NCI-H460 (cell line): ENCODE data around the gene ABCD2. TPM values are rescaled to one million over a fixed set of nuclear protein-coding genes. Genes with fewer than 3 reads are reported as not detected.
A peak's percentile ranks its signal among the peaks of the same experiment; 100 is the strongest.
"Not testable (repeated sequence)": the region's sequence is repeated elsewhere in the genome, so short reads cannot be mapped to it uniquely, and the experiment has no call there.

ENCODE experiments used
- DNase-seq: peaks from one replicate; pipeline ENCODE4 v3.0.0-alpha.2; 2016; ENCODE audit warnings: low read depth; ENCODE audit errors: extremely low read depth
- polyA plus RNA-seq: library from polyadenylated mRNA; depleted of rRNA; stranded (reverse); fragments of >200 nt; gene quantifications from 2 replicates; pipeline ENCODE4 v1.2.3, GENCODE V29; 2014; cell fraction: nucleus; rRNA removed
- total RNA-seq: library from RNA; depleted of rRNA; stranded (reverse); fragments of >200 nt; shearing (Covaris generic); gene quantifications from 2 replicates; pipeline ENCODE4 v1.2.3, GENCODE V29; 2014; rRNA removed

ABCD2 gene
- not detected in 2 replicates for total RNA-seq
- polyA plus RNA-seq: not detected in 2 replicates

DNA sequence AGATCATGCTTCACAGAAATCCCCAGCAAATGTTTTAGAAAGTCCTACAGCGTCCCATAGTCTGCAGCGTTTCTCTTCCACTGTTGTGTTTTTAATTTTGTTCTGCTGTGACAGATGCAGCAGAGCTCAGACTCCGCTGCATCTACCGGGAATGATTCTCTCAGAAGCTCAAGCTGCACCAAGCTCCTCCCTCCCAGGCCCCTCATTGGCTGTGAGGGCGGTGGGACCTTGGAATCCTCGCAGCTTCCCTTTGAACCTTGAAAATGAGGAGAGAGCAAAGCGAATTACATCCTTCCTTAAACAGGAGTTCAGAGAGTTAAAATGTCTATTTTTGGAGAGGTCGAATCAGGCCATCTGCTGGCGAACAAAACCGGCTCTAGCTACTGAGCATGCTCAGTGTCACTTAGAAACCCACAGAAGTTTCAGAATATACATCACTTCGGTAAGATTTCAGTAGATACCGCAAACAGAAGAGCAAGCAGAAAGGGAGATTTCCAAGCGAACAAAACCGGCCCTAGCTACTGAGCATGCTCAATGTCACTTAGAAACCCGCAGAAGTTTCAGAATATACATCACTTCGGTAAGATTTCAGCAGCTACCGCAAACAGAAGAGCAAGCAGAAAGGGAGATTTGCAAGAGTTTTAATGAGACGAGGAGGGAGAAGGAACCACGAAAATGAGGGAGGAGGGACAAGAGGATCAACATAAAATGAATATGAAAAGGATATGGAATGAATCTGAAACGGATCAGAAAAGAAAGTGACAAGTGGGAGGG is at the start of gene ABCD2:
TSS of gene ABCD2 (minus strand) at position 144 of the 774 bp plus-strand sequence. CDS start 188 bp downstream, outside the sequence.
- DNase-seq: peak; percentile 24

DNA sequence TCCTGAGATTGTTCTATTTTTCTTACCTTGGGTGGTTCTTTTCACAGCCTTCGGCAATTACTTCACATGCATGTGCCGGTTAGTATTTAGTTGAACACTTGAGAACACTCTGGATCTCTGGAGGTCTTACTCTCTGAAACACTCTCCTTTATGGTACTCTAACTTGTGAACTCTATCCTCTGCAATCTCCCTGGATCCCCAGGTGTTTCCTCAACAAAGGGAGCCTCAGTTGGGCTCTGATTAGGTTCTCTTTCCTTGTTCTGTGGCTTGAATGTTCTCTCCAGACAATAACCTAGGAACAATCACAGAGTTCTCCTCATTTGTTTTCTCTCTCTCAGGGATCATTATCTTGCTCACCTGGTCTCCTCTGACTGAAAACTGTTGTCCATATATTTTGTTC is 40.5 kb upstream of the ABCD2 start:
- no peak for DNase-seq

DNA sequence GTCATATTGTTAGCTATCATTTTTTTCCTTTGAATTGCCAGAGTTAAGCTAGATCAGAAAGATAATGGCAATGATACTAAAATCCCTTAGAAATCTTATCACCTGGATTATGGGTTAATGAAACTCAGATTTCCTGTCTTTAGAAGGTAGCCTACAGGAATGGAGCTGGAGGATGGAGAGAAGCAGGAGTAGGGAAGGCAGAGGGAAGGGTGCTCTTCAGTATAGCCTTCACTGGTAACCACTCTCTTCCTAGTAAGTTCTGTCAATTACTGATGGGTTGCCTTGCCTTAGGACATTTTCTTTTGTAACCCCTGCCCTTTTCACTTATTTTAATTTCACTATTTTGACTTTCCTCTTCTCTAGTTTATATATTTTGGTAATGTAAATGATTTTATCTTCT is 27.8 kb upstream of the ABCD2 start:
- no peak for DNase-seq

DNA sequence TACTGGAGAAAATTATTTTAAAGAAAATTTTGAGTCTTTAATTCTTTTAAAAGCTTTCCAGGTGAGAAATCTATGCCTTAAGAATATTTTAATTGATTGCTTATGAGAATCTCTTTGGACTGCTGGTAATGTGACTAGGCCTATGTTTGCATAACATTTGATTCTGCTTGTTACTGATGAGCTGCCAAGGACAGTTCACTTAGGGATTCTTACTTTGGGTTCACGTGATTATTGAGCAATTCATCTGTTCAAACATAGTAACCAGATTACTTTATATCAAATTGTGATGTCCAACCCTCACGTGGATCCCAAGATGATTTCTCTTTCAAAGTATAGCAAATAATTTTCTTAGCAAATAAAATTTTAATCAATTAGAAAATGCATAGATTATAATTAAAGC is 27.4 kb upstream of the ABCD2 start:
- DNase-seq: no peak

DNA sequence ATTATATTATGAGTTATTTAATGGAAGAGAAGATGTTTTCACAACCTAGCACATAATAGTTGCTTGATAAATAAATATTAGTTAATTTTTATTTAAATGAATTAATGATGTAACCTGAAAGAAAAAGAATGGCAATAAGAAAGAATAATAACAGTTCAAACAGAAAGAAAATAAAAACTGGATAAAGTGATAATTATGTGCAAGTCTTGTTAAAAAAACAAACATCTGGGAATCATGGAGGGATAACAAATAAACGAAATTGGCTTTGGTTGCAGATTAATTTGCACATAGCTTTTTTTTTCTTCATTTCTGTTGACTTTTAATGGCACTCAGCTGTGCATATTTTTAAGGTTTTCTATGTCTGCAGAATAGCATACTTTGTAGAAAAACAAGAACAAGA is 23.4 kb upstream of the ABCD2 start:
- no peak for DNase-seq

DNA sequence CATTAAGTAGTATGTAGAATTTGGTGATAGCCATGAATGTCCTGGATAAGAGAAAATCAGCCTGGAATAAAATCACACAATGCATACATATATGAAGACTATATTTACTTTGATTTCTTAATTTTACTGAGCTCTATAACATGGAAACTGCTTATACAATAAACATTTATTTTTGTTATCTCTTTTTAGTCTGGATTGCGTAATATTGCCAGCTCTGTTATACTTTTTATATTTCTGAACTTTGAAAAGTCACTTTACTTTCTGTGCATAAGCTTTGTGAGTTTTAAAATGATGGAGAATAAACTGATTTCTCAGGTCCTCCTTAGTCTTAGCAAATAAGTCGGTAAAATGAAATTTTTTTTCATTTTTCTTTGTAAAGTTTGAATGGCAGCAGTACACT is 19.2 kb upstream of the ABCD2 start:
- DNase-seq: no peak

DNA sequence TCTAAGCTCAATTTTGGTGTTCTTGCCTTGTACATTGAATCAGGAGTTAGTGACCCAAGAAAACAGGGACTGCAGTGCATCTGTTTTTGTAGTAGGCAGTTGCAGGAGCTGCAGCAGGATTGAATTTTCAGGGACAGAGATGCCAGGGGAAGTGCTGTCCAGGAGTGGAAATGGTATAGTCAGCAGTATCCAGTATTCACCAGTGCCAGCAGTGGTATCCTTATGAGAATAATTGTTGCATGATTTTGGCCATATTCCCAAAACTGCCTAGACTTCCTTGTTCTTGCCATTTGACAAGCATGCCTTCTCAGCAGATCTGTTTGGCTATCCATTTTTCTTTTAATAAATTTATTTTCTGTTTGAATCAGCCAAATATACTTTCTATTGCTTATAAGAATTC is 18.6 kb upstream of the ABCD2 start:
- DNase-seq: no peak

DNA sequence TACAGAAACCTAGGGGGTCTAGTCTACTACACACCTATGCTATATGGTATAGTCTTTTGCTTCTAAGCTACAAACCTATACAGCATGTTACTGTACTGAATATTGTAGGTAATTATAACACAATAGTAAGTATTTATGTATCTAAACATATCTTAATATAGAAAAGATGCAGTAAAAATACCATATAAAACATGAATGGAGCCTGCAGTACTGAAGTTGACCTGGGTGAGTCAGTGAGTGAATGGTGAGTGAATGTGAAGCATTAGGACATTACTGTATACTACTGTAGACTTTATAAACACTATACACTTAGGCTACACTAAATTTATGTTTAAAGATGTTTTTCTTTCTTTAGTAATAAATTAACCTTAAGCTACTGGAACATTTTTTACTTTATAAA is 13.1 kb upstream of the ABCD2 start:
- no peak for DNase-seq

DNA sequence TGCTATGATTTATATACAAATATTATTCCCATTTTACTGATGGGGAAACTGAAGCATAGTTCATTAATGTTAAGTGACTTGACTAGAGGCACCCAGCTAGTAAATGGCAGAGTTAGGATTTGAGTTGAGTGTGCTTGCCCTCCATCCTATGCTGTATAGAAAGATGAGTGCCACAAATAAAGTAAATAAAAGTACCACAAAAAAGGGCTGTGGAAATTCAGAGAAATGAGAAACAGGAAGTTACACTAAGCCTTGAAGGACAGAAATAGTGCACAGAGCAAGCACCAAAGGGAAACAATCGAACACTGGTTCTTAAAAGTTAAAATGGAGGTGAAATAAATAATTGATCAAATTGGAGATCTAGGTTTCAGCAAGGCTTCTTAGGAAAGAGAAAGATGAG is 9.2 kb upstream of the ABCD2 start:
- DNase-seq: no peak

DNA sequence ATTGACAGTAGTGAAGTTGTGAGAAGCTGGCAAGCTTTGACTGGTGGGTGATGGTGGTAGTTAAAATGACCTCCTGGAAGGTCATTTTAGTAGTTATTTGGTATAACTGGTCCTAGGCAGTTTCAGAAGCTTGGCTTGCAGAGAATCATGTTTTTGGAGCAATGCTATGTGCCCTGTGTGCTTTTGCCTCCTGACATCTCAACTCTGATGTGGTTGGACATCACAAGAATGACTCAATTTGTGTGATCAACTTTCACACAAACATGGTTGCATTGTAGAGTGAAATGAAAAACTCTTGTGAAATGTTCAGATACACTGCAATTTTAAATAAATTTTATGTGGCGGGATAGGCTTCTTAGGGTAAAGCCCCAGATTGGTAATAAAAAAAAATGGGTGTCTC is 8.3 kb upstream of the ABCD2 start:
- DNase-seq: no peak

DNA sequence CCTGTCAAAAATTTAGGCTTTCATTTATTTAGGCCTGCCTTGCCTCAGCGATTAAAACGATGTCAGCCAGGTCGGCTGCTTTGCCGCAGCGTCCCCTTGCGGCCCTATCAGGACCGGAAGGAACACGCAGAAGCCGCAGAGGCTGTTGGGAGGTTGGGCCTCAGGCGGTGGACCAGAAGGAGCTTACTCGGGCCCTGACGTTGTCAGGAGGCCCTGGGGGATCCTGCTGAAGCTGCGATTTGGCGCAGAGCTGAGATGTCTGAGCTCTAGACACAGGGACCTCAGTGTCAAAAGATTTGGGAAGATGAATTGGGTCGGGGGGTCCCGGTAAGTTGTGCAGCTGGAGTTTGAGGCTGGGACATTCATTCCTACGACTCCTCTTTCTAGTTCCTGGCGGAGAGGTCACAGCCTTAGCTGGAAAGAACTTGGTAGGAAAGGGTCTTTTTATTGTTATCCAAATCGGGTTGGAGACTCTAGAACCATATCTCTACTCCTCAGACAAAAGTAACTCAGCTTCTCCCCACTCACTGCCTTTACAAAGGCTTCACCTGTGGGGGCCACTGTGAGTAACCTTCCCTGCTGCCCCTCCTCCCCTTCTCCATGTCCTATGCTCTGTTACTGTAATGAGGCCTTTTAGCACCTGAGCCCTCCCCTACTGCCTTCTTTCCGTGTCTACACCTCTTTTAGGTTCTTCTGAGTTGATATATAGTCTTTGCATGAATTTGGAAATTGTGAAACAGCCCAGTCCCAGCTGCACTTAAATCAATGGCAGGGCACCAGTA is 6.6 kb upstream of the ABCD2 start:
- no peak for DNase-seq

DNA sequence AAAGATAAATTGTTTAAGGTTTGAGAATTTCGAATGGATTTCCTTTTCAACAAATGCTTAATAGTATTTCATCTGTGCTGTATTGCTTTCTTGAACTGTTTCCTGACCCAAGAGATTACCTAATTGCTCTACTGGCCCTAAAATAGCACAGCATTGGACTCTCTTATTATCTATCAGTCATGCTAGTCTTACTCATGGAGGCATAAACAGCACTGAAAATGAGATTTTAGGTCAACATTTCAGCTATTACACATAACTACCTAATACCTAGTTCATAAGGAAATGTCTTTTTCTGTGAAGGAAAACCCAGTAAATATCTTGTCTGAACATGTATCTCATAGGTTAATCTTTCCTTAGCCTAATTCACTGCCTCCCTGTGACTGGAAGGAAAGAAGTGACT is 4.3 kb upstream of the ABCD2 start:
- no peak for DNase-seq

DNA sequence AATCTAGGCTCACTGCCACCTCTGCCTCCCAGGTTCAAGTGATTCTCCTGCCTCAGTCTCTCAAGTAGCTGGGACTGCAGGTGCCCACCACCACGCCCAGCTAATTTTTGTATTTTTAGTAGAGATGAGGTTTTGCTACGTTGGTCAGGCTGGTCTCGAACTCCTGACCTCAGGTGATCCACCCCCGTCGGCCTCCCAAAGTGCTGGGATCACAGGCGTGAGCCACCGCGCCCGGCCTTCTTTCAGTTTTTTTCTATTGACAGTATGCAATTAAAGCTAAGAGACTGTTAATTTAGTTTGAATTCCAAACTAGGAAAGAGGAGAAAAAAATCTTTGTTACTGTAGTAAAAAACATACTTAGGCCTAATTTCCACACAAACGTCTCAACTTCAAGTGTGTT is 3.6 kb upstream of the ABCD2 start:
- DNase-seq: not testable (repeated sequence)

DNA sequence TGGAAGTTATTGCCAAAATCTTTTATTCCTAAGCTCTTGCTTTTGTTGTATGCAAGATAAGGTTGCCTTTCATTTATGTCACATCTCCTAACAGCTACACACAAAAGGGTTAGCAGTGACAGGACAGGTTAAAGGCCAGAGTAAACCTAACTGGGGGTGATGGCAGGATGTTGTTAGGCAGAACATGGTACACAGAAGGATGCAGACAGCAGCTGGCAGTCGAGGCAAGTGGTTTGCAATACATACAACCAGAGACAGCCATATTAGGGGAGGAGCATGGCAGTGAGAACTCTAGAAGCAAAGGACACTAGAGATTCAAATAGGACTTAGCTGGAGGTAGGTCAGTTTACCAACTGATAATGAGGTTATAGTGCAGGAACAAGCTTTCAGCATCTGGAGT is 2.7 kb upstream of the ABCD2 start:
- no peak for DNase-seq

DNA sequence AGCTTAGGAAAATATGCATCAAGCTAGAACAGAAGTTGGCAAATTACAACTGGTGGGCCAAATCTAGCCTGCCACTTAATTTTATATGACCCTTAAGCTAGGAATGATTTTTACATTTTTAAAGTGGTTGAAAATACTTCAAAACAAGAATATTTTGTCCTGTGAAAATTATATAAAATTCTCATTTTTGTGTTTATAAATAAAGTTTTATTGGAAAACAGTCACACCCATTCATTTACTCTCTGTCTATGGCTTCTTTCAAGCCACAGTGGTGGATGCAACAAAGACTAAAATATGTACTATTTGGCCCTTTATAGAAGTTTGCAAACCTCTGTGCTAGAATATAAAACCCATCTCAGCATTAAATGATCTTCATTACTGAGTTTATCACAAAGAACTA is 2.1 kb upstream of the ABCD2 start:
- no peak for DNase-seq

DNA sequence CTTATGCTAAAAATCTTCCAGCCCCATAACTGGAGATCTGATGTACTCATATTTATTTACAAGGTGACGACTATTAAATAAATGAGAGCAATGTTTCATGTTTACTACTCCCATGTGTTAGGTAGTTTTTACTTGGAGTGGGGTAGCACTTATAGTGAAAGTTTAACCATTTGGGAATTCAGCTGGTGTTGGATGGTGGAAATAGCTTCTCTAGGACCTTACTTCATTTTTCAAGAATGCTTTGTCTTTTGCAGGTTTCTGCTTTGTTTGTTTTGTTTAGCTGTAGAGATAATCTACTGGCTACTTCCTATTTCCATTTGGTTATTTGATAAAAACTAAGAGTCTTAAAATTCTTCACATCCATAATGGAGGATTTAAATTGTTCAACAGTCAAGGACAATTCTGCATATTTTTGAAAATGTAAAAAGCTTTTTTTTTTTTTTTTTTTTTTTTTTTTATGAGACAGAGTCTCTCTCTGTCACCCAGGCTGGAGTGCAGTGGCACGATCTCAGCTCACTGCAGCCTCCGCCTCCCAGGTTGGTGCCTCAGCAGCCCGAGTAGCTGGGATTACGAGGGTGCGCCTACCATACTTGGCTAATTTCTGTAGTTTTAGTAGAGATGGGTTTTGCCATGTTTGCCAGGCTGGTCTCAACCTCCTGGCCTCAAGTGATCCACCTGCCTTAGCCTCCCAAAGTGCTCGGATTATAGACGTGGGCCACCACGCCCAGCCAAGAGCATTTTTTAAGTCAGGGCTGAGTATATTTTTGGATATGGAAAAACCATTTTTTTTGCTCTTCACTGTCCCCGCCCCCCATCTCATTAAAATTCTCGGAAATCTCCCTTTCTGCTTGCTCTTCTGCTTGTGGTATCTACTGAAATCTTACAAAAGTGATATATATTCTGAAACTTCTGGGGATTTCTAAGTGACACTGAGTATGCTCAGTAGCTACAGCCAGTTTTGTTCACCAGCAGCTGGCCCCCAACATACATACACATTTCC is 1.4 kb upstream of the ABCD2 start:
- no peak for DNase-seq

DNA sequence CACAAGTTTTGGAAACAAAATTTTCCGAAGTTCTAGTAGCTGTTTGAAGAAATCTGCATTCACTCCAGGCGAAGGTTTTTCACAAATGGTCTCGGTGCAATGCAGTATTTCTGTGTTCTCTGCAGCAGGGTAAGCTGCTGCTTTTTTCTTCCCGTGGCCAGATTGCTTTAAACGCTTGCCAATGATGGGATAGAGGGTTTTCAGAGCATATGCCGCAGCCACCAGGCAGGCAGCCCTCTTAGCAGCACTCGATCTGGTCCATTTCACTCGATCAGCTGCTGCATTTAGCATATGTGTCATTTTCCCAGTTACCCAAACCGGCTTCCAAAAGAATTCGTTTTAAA is 315 bp downstream of the ABCD2 start:
- DNase-seq: no peak

DNA sequence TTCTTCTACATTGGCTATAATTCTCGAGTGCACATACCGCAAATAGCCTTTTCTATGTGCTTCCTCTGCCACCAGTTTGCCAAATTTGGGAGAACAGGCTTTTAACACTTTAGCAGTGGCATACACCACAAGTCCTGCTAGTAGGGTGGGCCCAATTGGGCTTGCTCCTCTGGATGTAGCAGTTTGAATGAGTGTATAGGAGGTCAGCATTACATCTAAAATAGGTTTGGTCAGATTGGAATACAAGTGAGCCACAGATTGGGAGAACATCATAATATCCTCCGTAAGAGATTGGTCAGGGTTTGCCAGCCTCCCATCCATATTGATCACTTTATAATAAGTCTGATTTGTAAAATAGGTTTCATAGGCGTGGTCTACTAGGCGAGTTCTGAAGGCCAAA is 902 bp downstream of the ABCD2 start:
- DNase-seq: no peak

DNA sequence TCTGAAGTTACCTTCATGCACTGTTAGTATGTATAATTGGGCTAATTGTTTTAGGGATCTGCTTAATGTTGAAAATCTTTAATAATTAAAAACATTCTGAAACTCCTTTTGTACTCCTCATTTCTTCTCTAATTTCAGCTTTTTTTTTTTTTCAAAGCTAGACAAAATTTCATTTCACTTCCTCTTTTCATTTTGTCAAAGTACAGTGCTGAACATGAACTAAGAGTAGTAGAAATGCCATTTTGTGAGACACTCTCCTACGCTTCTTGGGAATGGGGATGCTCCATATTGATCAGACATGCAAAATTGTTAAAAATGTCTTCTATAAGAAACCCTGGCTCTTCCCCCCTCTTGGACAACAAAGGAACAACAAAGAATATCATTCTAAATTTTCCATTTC is 1.7 kb downstream of the ABCD2 start:
- DNase-seq: no peak

DNA sequence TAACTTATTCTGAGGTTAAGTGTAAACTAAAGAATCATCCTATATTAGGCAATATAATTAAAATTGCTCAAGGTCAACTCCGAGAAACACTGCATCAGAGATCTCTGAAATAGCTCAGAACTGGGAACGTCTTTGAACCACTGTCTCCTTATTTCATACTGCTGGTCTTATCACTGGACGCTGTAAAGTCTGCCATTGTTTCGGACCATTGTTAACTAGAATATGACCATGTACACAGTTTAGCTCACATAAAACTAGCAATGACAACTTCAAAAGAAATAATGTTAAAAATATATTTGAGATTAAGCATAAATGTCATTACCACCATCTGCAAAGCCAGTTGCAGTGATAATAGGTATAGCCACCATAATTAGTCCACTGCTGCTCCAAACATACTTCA is 2.9 kb downstream of the ABCD2 start:
- no peak for DNase-seq

DNA sequence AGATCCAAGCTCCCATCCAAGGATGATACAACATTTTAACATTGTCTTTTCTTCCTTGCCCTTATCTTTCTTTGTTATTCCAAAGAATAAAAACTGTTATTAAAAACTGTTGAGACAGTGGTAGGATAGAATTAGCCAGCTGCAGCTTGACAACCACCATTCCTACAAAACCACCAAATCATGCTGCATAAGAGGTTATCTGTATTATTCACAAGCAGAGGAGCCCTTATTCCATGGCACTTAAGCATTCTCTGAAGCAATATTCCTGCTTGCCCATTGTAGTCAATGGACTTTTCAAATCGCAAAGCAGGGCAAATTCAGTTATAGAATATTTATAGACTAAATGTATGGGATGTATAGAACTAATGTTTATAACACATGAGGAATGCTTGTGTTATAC is 3.4 kb downstream of the ABCD2 start:
- no peak for DNase-seq
